HCT116 (cell line): ENCODE data around the gene NOD1.

Source experiments
- CBX3 ChIP-seq: IDR thresholded peaks from 2 replicates; pipeline ENCODE4 v1.6.1; 2012; ENCODE audit warnings: low read depth
- CTCF ChIP-seq, 3 experiments: fragments of 200-600 bp in 1 of 3; sonication (generic) in 1 of 3; IDR thresholded peaks in 2 of 3; conservative IDR thresholded peaks in 1 of 3; 2 replicates each; pipeline ENCODE4 v1.5.1; 2012 to 2017; ENCODE audit warnings: low read depth in 2 of 3, low read length in 2 of 3, antibody characterized with exemption in 1 of 3, borderline replicate concordance in 1 of 3, control low read depth in 1 of 3, mild to moderate bottlenecking in 1 of 3, mixed read lengths in 1 of 3, mixed run types in 1 of 3, moderate library complexity in 1 of 3; ENCODE audit not compliant: insufficient read depth in 1 of 3
- EGR1 ChIP-seq: IDR thresholded peaks from 2 replicates; pipeline ENCODE4 v1.6.1; 2012; ENCODE audit warnings: low read depth
- EZH2 ChIP-seq: fragments of 200-600 bp; sonication (generic); IDR thresholded peaks from 2 replicates; pipeline ENCODE4 v1.6.1; 2017; ENCODE audit warnings: antibody characterized with exemption, mixed run types
- EZH2phosphoT487 ChIP-seq: fragments of 200-600 bp; IDR thresholded peaks from 2 replicates; pipeline ENCODE4 v1.6.1; 2018; ENCODE audit warnings: antibody characterized with exemption, borderline replicate concordance
- FOSL1 ChIP-seq: IDR thresholded peaks from 2 replicates; pipeline ENCODE4 v1.6.1; 2012; ENCODE audit warnings: low read depth
- POLR2A ChIP-seq: IDR thresholded peaks from 2 replicates; pipeline ENCODE4 v1.7.0; 2011; ENCODE audit warnings: borderline replicate concordance; ENCODE audit not compliant: insufficient read depth, insufficient read length; ENCODE audit errors: extremely low read depth
- POLR2AphosphoS5 ChIP-seq: IDR thresholded peaks from 2 replicates; pipeline ENCODE4 v1.6.1; 2011; ENCODE audit warnings: mild to moderate bottlenecking, low read depth, low read length, moderate library complexity
- RAD21 ChIP-seq: IDR thresholded peaks from 2 replicates; pipeline ENCODE4 v1.6.1; 2012; ENCODE audit warnings: low read depth, mild to moderate bottlenecking
- REST ChIP-seq: IDR thresholded peaks from 2 replicates; pipeline ENCODE4 v1.6.1; 2012; ENCODE audit warnings: low read depth
- YY1 ChIP-seq: IDR thresholded peaks from 2 replicates; pipeline ENCODE4 v1.6.1; 2011; ENCODE audit warnings: low read length, low read depth, moderate library complexity, mild to moderate bottlenecking; ENCODE audit not compliant: insufficient replicate concordance; ENCODE audit errors: extremely low read depth
- ZNF274 ChIP-seq: fragments of 200-500 bp; sonication (Bioruptor generic); IDR thresholded peaks from 2 replicates; pipeline ENCODE4 v1.6.1; 2014; ENCODE audit warnings: mild to moderate bottlenecking, low read depth, low read length, inconsistent platforms

GRCh38 chr7:30522159-30522558 lies 43.6 kb upstream of the NOD1 start:
- TF ChIP-seq EZH2 = no peak
- no peak for TF ChIP-seq CTCF (IDR thresholded peaks at IDR 0.05 in 2 of 3, conservative IDR thresholded peaks at IDR 0.05 in 1 of 3; ENCODE audit: borderline replicate concordance in 1 of 3, insufficient read depth in 1 of 3, low read depth in 2 of 3, low read length in 2 of 3)
- TF ChIP-seq ZNF274 = no peak
- TF ChIP-seq YY1 = no peak
- TF ChIP-seq POLR2A = no peak
- TF ChIP-seq RAD21 = no peak
- TF ChIP-seq EZH2phosphoT487 = no peak
- no peak for TF ChIP-seq POLR2AphosphoS5
- no peak for TF ChIP-seq REST
- TF ChIP-seq EGR1 = no peak
- TF ChIP-seq CBX3 = no peak
- TF ChIP-seq FOSL1 = no peak
